MG63 (cell line): Measurements from ENCODE around the gene SCYGR1. TPM values are rescaled to one million over a fixed set of nuclear protein-coding genes. Genes with fewer than 3 reads are reported as not detected.
A peak's percentile ranks its signal among the peaks of the same experiment; 100 is the strongest.
"Not testable (repeated sequence)": the region's sequence is repeated elsewhere in the genome, so short reads cannot be mapped to it uniquely, and the experiment has no call there.

Source experiments
- DNase-seq: peaks from one replicate; pipeline ENCODE4 v3.0.0-alpha.2; 2020
- H3K27me3 ChIP-seq: fragments of 250-450 bp; sonication (Bioruptor Pico); 2 replicates; pipeline ENCODE4 v1.5.1; 2020; ENCODE audit warnings: mild to moderate bottlenecking, moderate library complexity
- H3K36me3 ChIP-seq: fragments of 250-450 bp; sonication (Bioruptor Pico); 2 replicates; pipeline ENCODE4 v1.5.1; 2020; ENCODE audit warnings: mild to moderate bottlenecking, moderate library complexity
- H3K4me3 ChIP-seq: fragments of 250-450 bp; sonication (Bioruptor Pico); 2 replicates; pipeline ENCODE4 v1.5.1; 2020; ENCODE audit warnings: mild to moderate bottlenecking, moderate library complexity
- H3K9me3 ChIP-seq: fragments of 250-450 bp; sonication (Bioruptor Pico); 2 replicates; pipeline ENCODE4 v1.5.1; 2020; ENCODE audit warnings: mild to moderate bottlenecking, moderate library complexity
- total RNA-seq: library from RNA; depleted of rRNA; stranded (reverse); fragments of >200 nt; shearing (Covaris generic); gene quantifications from 2 replicates; pipeline ENCODE4 v1.2.3, GENCODE V29; 2014; ENCODE audit warnings: low replicate concordance

Gene SCYGR1
- total RNA-seq, 1 experiment from 2014 or later = not detected

- not testable (repeated sequence) for H3K36me3 ChIP-seq, DNase-seq, H3K9me3 ChIP-seq, H3K27me3 ChIP-seq, H3K4me3 ChIP-seq
Measured at GRCh38 chr2:227382241-227382835, 5.4 kb downstream of the SCYGR1 start.

- no peak within 1 kb of the TSS for H3K4me3 ChIP-seq
- no peaks in the 10 kb centered on the region for H3K27me3 ChIP-seq
- no peaks in the 10 kb centered on the region for H3K36me3 ChIP-seq
- H3K9me3 ChIP-seq = no peaks in the 10 kb centered on the region
- DNase-seq = no peak
Measured at GRCh38 chr2:227379095-227379494, 8.7 kb downstream of the SCYGR1 start, which contains the start of gene TM4SF20. TM4SF20 (minus strand) TSS chr2:227379306; CDS start chr2:227379268, 38 bp downstream.

GRCh38 chr2:227378371-227378782 lies 9.4 kb downstream of the SCYGR1 start:
- Histone ChIP-seq H3K9me3 (no peaks in the 10 kb centered on the region), H3K36me3 (no peaks in the 10 kb centered on the region), H3K27me3 (no peaks in the 10 kb centered on the region), H3K4me3 (no peak overlapping the region)
- DNase-seq = no peak

- no peaks in the 10 kb centered on the region for H3K9me3 ChIP-seq
- DNase-seq = no peak
- no peaks in the 10 kb centered on the region for H3K27me3 ChIP-seq
- H3K36me3 ChIP-seq = no peaks in the 10 kb centered on the region
- H3K4me3 ChIP-seq = no peak overlapping the region
Measured at GRCh38 chr2:227377467-227378351, 10.0 kb downstream of the SCYGR1 start.

GRCh38 chr2:227376656-227377396 lies 10.9 kb downstream of the SCYGR1 start:
- no peaks in the 10 kb centered on the region for H3K27me3 ChIP-seq
- no peaks in the 10 kb centered on the region for H3K9me3 ChIP-seq
- no peaks in the 10 kb centered on the region for H3K36me3 ChIP-seq
- no peak overlapping the region for H3K4me3 ChIP-seq
- DNase-seq = no peak

- H3K36me3 ChIP-seq = no peaks in the 10 kb centered on the region
Measured at GRCh38 chr2:227374158-227374557, 13.6 kb downstream of the SCYGR1 start.

GRCh38 chr2:227373389-227373788 lies 14.4 kb downstream of the SCYGR1 start:
- Histone ChIP-seq H3K9me3 (no peaks in the 10 kb centered on the region), H3K4me3 (no peak overlapping the region), H3K27me3 (no peaks in the 10 kb centered on the region), H3K36me3 (no peaks in the 10 kb centered on the region)
- no peak for DNase-seq

More at GRCh38 chr2:227374158-227374557, 13.6 kb downstream of the SCYGR1 start:
- no peaks in the 10 kb centered on the region for H3K9me3 ChIP-seq
- DNase-seq = peak; percentile 84
- no peak overlapping the region for H3K4me3 ChIP-seq
- H3K27me3 ChIP-seq = no peaks in the 10 kb centered on the region

- H3K36me3 ChIP-seq = no peaks in the 10 kb centered on the region
Measured at GRCh38 chr2:227370791-227371312, 16.9 kb downstream of the SCYGR1 start.

GRCh38 chr2:227370092-227370491 lies 17.7 kb downstream of the SCYGR1 start:
- Histone ChIP-seq H3K36me3 (no peaks in the 10 kb centered on the region), H3K9me3 (no peaks in the 10 kb centered on the region), H3K4me3 (no peak overlapping the region), H3K27me3 (no peaks in the 10 kb centered on the region)
- no peak for DNase-seq

More at GRCh38 chr2:227370791-227371312, 16.9 kb downstream of the SCYGR1 start:
- Histone ChIP-seq H3K9me3 (no peaks in the 10 kb centered on the region), H3K27me3 (no peaks in the 10 kb centered on the region), H3K4me3 (no peak overlapping the region)
- peak; percentile 78 for DNase-seq

GRCh38 chr2:227368574-227368973 lies 19.2 kb downstream of the SCYGR1 start:
- H3K9me3 ChIP-seq = no peaks in the 10 kb centered on the region

GRCh38 chr2:227367427-227367795 lies 20.3 kb downstream of the SCYGR1 start:
- Histone ChIP-seq H3K9me3 (no peaks in the 10 kb centered on the region), H3K27me3 (no peaks in the 10 kb centered on the region), H3K4me3 (no peak overlapping the region), H3K36me3 (no peaks in the 10 kb centered on the region)
- DNase-seq = no peak

More at GRCh38 chr2:227368574-227368973, 19.2 kb downstream of the SCYGR1 start:
- no peaks in the 10 kb centered on the region for H3K27me3 ChIP-seq
- no peaks in the 10 kb centered on the region for H3K36me3 ChIP-seq
- no peak for DNase-seq
- H3K4me3 ChIP-seq = no peak overlapping the region

GRCh38 chr2:227366769-227367426 lies 20.9 kb downstream of the SCYGR1 start:
- H3K27me3 ChIP-seq = no peaks in the 10 kb centered on the region
- DNase-seq = peak; percentile 93
- H3K9me3 ChIP-seq = no peaks in the 10 kb centered on the region
- H3K4me3 ChIP-seq = no peak overlapping the region
- H3K36me3 ChIP-seq = no peaks in the 10 kb centered on the region

GRCh38 chr2:227365833-227366232 lies 21.9 kb downstream of the SCYGR1 start:
- Histone ChIP-seq H3K36me3 (peaks cover 6% of the 10 kb centered on the region), H3K4me3 (no peak overlapping the region), H3K9me3 (no peaks in the 10 kb centered on the region), H3K27me3 (no peaks in the 10 kb centered on the region)
- DNase-seq = no peak

- H3K27me3 ChIP-seq, DNase-seq, H3K9me3 ChIP-seq, H3K4me3 ChIP-seq: not testable (repeated sequence)
- H3K36me3 ChIP-seq = peaks cover 15% of the 10 kb centered on the region
Measured at GRCh38 chr2:227364585-227365263, 23.0 kb downstream of the SCYGR1 start.

- no peak for DNase-seq
- H3K36me3 ChIP-seq = peaks cover 25% of the 10 kb centered on the region
- H3K27me3 ChIP-seq = no peaks in the 10 kb centered on the region
- H3K4me3 ChIP-seq = no peak overlapping the region
- H3K9me3 ChIP-seq = no peaks in the 10 kb centered on the region
Measured at GRCh38 chr2:227363756-227364155, 24.0 kb downstream of the SCYGR1 start.

GRCh38 chr2:227360351-227360750 lies 27.4 kb downstream of the SCYGR1 start:
- no peaks in the 10 kb centered on the region for H3K27me3 ChIP-seq
- H3K36me3 ChIP-seq = peaks cover 57% of the 10 kb centered on the region
- no peak overlapping the region for H3K4me3 ChIP-seq
- no peaks in the 10 kb centered on the region for H3K9me3 ChIP-seq
- DNase-seq = no peak
